Fibroblast of mammary gland (primary cell): ENCODE measurements around the gene MED9.

Experiments
- DNase-seq: peaks from one replicate; pipeline ENCODE4 v3.0.0-alpha.2; 2010; ENCODE audit warnings: low read depth
- H3K4me3 ChIP-seq: 2 replicates; pipeline ENCODE4 v1.5.1; 2011; ENCODE audit warnings: low read depth, mild to moderate bottlenecking, low read length, moderate library complexity; ENCODE audit not compliant: control insufficient read depth
- CTCF ChIP-seq: conservative IDR thresholded peaks from 2 replicates; pipeline ENCODE4 v1.5.1; 2011; ENCODE audit warnings: low read depth, low read length, inconsistent platforms; ENCODE audit not compliant: control insufficient read depth, insufficient read depth

Gene MED9

GRCh38 chr17:17445925-17446665 lies 30.7 kb upstream of the MED9 start:
- H3K4me3 ChIP-seq = no peak overlapping the region
- peak; percentile 89 for DNase-seq

GRCh38 chr17:17446666-17447155 lies 30.1 kb upstream of the MED9 start:
- no peak for DNase-seq
- TF ChIP-seq CTCF = no peak
- H3K4me3 ChIP-seq = no peak overlapping the region

More at GRCh38 chr17:17445925-17446665, 30.7 kb upstream of the MED9 start:
- no peak for TF ChIP-seq CTCF

- no peak for TF ChIP-seq CTCF
- no peak overlapping the region for H3K4me3 ChIP-seq
- no peak for DNase-seq
Observed at GRCh38 chr17:17447264-17447663, 29.5 kb upstream of the MED9 start.

GRCh38 chr17:17448076-17448475 lies 28.7 kb upstream of the MED9 start:
- DNase-seq = no peak
- no peak for TF ChIP-seq CTCF
- no peak overlapping the region for H3K4me3 ChIP-seq

DNA sequence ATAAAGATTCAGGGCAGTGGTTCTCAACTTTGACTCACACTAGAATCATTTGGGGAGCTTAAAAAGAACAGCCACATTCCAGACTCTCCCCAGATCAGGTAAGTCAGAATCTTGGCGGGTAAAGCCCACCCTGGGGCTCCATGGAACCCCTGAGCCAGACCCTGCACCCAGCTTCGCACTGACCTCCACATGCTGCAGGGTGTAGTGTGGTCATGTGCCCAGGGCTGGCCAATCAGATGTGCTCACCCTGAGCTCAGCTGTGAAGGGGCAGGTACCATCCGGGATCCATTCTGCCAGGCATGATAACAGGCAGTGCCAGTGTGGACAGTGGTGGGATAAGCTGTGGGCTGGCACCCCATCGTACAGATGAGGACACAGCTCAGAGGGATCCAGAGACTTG lies 28.1 kb upstream of the MED9 start:
- no peak for DNase-seq
- no peak for TF ChIP-seq CTCF
- H3K4me3 ChIP-seq = no peak overlapping the region

DNA sequence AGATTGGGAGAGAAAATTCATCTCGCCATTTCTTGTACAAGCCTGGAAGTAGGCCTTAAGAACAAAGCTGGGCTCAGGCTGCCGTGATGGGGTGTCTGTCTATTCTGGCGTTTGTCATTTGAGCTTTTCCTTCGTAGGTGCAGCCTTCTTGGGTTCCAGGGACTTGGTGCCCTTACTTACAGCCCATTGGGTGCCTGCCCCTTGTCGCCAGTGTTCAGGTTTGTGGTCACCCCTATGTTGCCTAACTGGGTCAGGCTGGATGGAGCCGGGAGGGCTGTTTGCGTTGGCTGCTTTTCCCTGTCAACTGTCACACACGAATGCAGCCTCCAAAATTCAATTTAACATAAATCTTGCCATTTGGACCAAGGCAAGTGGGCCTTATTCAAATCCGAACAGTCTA lies 23.7 kb upstream of the MED9 start:
- DNase-seq = no peak
- H3K4me3 ChIP-seq = no peak overlapping the region
- TF ChIP-seq CTCF = no peak
